Measurements from ENCODE around the gene CCDC8. TPM values are rescaled to one million over a fixed set of nuclear protein-coding genes. Genes with fewer than 3 reads are reported as not detected.

Gene CCDC8
- total RNA-seq, 1 experiment from 2014 or later: not detected

- in situ Hi-C loops (cut with HindIII; ENCODE audit: low pct_unique_long_range_greater_than_20kb, low sequenced_read_pairs): no loop called here
- no peak for DNase-seq (ENCODE audit: low read depth, low spot score)
These were observed 38.6 kb downstream of the CCDC8 start for GRCh38 chr19:46374536-46375475.

GRCh38 chr19:46373491-46374359 lies 39.6 kb downstream of the CCDC8 start:
- in situ Hi-C loops (cut with HindIII; ENCODE audit: low pct_unique_long_range_greater_than_20kb, low sequenced_read_pairs): no loop called here
- no peak for DNase-seq (ENCODE audit: low read depth, low spot score)

DNA sequence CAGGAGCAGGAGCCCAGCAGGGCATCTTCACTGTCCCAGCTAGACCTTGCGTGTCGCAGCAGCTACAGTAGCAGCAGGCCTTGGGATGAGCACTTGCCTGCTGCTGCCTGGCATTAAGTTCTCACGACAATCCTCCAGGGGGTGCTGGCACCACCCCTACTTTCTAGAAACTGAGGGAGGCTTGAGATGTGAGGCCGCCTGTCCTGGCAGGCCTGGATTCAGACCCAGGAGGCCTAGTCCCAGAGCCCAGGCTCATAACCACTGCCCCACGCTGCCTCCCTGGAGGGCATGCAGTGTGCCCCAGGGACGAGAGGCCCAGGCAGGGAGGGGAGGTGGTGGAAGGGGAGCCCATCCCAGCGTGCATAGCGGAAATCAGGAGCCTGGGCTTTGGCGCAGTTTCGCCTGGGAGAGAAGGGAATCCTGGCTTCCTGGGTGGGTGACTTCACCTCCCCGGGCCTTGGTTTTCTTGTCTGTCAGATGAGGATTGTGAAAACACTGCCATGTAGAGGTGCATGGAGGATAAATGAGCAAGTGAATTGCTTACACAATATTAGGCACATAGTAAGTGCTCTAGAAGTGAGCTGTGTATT lies 40.4 kb downstream of the CCDC8 start:
- DNase-seq (ENCODE audit: low read depth, low spot score): no peak
- in situ Hi-C loops (cut with HindIII; ENCODE audit: low pct_unique_long_range_greater_than_20kb, low sequenced_read_pairs): no loop called here

DNA sequence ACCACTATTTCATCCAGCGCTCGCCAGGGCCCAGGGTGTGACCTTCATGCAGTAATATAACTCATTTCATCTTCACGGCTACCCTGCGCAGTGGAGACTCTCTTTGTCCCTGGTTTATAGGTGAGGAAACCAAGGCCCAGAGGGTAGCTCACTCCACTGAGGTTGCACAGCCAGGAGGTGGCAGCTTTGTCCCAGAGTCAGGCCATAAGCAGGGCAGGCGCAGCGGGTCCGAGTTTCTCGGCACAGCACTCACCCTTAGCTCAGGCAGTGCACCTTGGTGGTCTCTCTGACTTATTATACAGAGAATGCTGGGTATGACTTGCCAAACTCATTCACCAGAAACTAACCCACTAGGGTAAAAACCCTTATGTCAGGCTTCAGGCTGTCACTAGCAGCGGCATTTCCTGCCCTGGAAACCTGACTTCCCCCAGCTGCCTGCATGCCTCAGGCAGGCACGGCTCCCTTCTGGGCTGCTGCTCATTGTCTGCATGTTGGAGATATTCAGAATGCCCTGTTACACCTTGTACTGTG lies 41.9 kb downstream of the CCDC8 start:
- no peak for DNase-seq (ENCODE audit: low read depth, low spot score)
- in situ Hi-C loops (cut with HindIII; ENCODE audit: low pct_unique_long_range_greater_than_20kb, low sequenced_read_pairs): no loop called here

DNA sequence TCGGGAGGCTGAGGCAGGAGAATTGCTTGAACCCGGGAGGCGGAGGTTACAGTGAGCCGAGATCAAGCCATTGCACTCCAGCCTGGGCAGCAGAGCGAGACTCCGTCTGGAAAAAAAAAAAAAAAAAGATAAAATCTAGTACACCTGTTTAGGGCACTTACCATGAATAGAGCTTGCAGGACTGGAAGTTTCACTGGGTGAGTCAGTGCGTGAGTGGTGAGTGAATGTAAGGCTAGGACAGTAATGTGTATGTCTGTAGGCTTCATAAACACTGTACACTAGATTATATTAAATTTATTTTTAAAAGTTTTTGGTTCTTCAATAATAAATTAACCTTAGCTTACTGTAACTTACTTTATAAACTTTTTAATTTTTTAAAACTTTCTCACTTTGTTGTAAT lies 43.5 kb downstream of the CCDC8 start:
- DNase-seq (ENCODE audit: low read depth, low spot score): no peak
- in situ Hi-C loops (cut with HindIII; ENCODE audit: low pct_unique_long_range_greater_than_20kb, low sequenced_read_pairs): no loop called here

DNA sequence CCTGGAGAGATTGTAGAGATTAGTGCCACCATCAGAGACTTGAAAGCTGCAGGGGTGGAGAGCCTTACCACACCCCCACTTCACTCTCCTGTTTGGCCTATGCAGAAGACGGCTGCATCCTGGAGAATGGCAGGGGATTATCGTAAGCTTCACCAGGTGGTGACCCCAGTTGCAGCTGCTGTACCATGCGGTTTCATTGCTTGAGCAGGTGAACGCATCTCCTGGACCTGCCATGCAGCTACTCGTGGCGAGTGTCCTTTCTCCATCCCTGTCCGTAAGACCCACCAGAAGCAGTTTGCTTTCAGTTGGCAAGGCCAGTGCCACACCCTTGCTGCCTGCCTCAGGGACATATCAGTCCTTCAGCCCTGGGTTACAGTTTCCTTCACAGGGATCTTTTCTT lies 45.2 kb downstream of the CCDC8 start:
- DNase-seq (ENCODE audit: low read depth, low spot score): no peak
- in situ Hi-C loops (cut with HindIII; ENCODE audit: low pct_unique_long_range_greater_than_20kb, low sequenced_read_pairs): no loop called here

GRCh38 chr19:46367426-46367825 lies 45.9 kb downstream of the CCDC8 start:
- DNase-seq (ENCODE audit: low read depth, low spot score): no peak
- in situ Hi-C loops (cut with HindIII; ENCODE audit: low pct_unique_long_range_greater_than_20kb, low sequenced_read_pairs): no loop called here

DNA sequence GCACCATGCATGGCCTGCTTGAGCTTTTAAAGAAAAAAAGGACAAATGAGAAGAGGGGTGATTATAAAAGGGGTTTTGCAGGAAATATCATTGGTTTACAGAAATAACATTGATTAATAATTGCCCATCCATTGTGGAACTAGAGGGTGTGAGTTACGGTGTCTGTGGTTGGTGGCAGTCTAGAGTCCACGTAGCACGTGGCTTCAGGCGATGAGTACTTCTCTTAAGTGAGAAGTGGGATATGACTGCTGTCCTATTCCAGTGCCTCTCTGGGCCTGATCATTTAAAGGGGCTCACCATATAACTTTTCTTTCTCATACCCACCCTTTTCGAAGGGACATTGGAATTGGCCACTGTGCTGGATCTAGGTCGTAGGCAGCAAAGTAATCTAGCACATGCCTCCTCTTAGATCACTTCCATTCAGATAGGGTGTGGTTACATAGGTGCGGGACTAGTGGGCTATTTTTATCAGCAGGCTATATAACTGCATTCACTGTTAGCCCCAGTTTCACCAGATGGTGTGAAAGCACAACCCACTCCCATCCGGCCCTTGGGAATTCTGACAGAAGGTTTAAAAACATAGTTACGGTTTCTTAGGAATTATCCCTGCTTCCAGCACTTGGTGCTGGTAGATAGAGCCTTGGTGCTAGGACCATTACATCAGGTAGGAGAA lies 46.6 kb downstream of the CCDC8 start:
- in situ Hi-C loops (cut with HindIII; ENCODE audit: low pct_unique_long_range_greater_than_20kb, low sequenced_read_pairs): no loop called here

GRCh38 chr19:46365561-46365960 lies 47.8 kb downstream of the CCDC8 start:
- DNase-seq (ENCODE audit: low read depth, low spot score): no peak
- in situ Hi-C loops (cut with HindIII; ENCODE audit: low pct_unique_long_range_greater_than_20kb, low sequenced_read_pairs): no loop called here

More for the DNA sequence above, 46.6 kb downstream of the CCDC8 start:
- DNase-seq (ENCODE audit: low read depth, low spot score): no peak

GRCh38 chr19:46364359-46364758 lies 49.0 kb downstream of the CCDC8 start:
- DNase-seq (ENCODE audit: low read depth, low spot score): no peak

GRCh38 chr19:46361915-46362314 lies 51.4 kb downstream of the CCDC8 start:
- DNase-seq (ENCODE audit: low read depth, low spot score): no peak
- in situ Hi-C loops (cut with HindIII; ENCODE audit: low pct_unique_long_range_greater_than_20kb, low sequenced_read_pairs): no loop called here

More at GRCh38 chr19:46364359-46364758, 49.0 kb downstream of the CCDC8 start:
- in situ Hi-C loops (cut with HindIII; ENCODE audit: low pct_unique_long_range_greater_than_20kb, low sequenced_read_pairs): no loop called here

Other genes starting within 250 kb of the CCDC8 start
- not detected in 2 replicates for gene IGFL1, start 183.8 kb downstream of the CCDC8 start, total RNA-seq (2014; rRNA removed; shearing (Covaris generic))
- not detected in 2 replicates for gene HIF3A, start 116.5 kb downstream of the CCDC8 start, total RNA-seq (2014; rRNA removed; shearing (Covaris generic))
- gene PPP5C, start 66.5 kb downstream of the CCDC8 start, total RNA-seq (2014; rRNA removed; shearing (Covaris generic)): 45.6 and 50.9 TPM in 2 replicates
- 0.03 TPM in 1 of 2 replicates, not detected in the other for gene PNMA8C, start 15.4 kb upstream of the CCDC8 start, total RNA-seq (2014; rRNA removed; shearing (Covaris generic))
- 22.9 and 24.5 TPM in 2 replicates for gene PNMA8A, start 58.0 kb upstream of the CCDC8 start, total RNA-seq (2014; rRNA removed; shearing (Covaris generic))
- gene PNMA8B, start 82.3 kb upstream of the CCDC8 start, total RNA-seq (2014; rRNA removed; shearing (Covaris generic)): not detected in 2 replicates
- gene CALM3, start 187.8 kb upstream of the CCDC8 start, total RNA-seq (2014; rRNA removed; shearing (Covaris generic)): 106 and 117 TPM in 2 replicates
- gene PTGIR, start 211.5 kb upstream of the CCDC8 start, total RNA-seq (2014; rRNA removed; shearing (Covaris generic)): not detected in 2 replicates
- gene GNG8, start 222.6 kb upstream of the CCDC8 start, total RNA-seq (2014; rRNA removed; shearing (Covaris generic)): not detected in 2 replicates
- 3.4 and 3.8 TPM in 2 replicates for gene DACT3, start 247.6 kb upstream of the CCDC8 start, total RNA-seq (2014; rRNA removed; shearing (Covaris generic))

All from SK-MEL-5 (cell line).